GM19239 (cell line): ENCODE data around the gene SPINK4.

Source experiments
- DNase-seq: peaks from one replicate; pipeline ENCODE4 v3.0.0; 2011; ENCODE audit warnings: low spot score; ENCODE audit not compliant: insufficient read length
- FAIRE-seq: peaks from 2 replicates; lab custom pipeline; 2011; peaks lifted over from hg19 to GRCh38; lab: Jason Lieb, UNC

SPINK4 gene

GRCh38 chr9:33289496-33289895 lies 49.5 kb downstream of the SPINK4 start:
- FAIRE-seq (peak; percentile 58), DNase-seq (no peak)

- FAIRE-seq: no peak
These were observed 49.9 kb downstream of the SPINK4 start for GRCh38 chr9:33289936-33290246.

GRCh38 chr9:33290247-33291030 lies 50.5 kb downstream of the SPINK4 start, which contains the start of gene NFX1:
NFX1 (plus strand) TSS chr9:33290516; CDS start chr9:33290573, 57 bp downstream.
- peak; percentile 71 for DNase-seq
- FAIRE-seq: peak; percentile 98

More at GRCh38 chr9:33289936-33290246, 49.9 kb downstream of the SPINK4 start:
- DNase-seq: no peak

- no peak for DNase-seq
- no peak for FAIRE-seq
These were observed 51.0 kb downstream of the SPINK4 start for GRCh38 chr9:33291031-33291397.

- no peak for FAIRE-seq
- DNase-seq: no peak
These were observed 51.9 kb downstream of the SPINK4 start for GRCh38 chr9:33291901-33292300.

- FAIRE-seq: no peak
- DNase-seq: no peak
These were observed 53.8 kb downstream of the SPINK4 start for GRCh38 chr9:33293782-33294181.

GRCh38 chr9:33294670-33295432 lies 54.9 kb downstream of the SPINK4 start:
- FAIRE-seq (peak; percentile 59), DNase-seq (no peak)

GRCh38 chr9:33295571-33295970 lies 55.6 kb downstream of the SPINK4 start:
- FAIRE-seq: peak; percentile 89
- DNase-seq: no peak

- DNase-seq: peak; percentile 24
- peak; percentile 97 for FAIRE-seq
These were observed 57.5 kb downstream of the SPINK4 start for GRCh38 chr9:33297432-33297831.
